Hematopoietic multipotent progenitor cell treated with erythropoietin and hydrocortisone succinate and interleukin-3 and kit ligand, for 15 days (in vitro differentiated cells): ENCODE data around the gene DYNC1I1.

Experiments used
- DNase-seq: peaks from one replicate; pipeline ENCODE4 v3.0.0-alpha.2; 2015; ENCODE audit warnings: low spot score

The DYNC1I1 gene

DNA sequence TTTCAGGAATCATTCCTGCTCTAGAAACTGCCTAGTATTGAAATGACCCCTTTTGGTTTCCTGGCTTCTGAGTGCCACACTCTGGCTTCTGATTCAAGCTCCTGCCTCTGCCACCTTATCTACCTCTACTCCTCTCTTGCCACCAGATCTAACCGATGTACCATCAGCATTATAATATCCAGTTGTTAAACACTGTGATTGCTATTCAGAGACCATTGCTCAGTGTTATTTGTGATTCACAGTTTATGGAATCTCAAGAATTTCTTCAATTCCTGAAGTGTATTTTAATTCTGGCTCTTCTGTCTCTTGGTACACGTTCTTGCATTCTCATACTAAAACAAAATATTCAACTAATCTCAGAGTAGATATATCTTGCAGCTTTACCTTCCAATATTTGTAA is 88.7 kb downstream of the DYNC1I1 start:
- no peak for DNase-seq

DNA sequence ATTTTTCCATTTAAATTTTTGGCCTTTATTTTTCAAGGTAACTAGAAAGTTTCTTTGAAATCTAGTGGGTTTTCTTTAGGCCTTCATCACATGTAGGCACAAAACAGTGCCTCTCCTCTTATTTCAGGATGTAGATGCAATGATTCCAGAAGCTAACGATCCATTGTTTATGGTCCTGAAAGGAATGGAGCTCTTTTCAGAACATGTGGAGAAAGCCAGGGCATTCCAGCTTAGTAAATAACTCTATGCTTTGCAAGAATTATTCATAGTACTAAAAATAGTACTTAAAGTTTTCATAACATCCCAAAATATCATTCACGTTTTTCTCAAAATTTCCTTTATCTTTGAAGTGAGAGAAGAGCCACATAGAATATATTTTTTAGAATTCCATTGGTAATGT is 91.3 kb downstream of the DYNC1I1 start:
- DNase-seq: no peak

DNA sequence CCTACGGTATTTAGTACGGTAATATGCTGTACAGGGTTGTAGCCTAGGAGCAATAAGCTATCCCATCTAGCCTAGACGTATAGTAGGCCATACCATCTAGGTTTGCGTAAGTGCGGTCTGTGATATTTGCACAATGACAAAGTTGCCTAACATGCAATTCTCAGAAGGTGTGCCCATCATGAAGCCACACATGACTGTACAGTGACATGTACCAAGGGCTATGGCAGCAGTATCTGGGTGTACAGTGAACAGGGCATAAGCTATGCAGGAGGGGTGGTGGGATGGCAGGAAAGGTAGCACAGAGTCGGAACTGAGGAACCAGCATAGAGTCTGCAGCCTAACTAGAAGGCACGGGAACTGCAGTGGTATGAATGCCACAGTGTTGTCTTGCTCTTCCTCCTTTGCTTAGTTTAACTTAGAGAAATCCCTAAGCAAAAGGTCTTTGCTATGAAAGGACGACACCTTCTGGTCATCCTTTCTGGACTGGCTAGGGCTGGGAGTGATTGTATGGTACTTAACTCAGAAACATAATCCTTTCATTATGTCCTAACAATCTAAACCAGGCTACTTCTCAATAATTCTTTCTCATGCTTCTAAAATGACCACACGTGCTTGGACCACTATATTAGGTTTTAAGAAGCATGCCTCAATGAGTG is 93.5 kb downstream of the DYNC1I1 start:
- no peak for DNase-seq

DNA sequence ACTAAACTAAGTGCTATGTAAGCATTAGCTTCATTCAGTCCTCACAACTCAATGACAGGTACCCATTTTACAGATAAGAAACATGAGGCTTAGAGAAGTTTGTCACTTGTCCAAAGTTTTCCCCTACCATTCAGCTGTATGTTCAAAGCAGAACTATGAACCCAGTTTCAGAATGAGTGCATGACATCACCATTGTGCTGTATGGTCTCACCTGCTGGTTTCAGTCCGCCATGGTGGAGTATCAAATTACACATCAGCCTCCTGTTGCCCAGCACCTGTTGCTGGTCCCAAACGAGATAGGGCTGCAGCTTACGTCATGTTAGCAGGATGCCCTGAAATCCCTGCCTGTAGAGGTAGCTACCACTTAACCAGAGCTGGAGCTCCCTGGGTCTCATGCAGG is 95.0 kb downstream of the DYNC1I1 start:
- no peak for DNase-seq

DNA sequence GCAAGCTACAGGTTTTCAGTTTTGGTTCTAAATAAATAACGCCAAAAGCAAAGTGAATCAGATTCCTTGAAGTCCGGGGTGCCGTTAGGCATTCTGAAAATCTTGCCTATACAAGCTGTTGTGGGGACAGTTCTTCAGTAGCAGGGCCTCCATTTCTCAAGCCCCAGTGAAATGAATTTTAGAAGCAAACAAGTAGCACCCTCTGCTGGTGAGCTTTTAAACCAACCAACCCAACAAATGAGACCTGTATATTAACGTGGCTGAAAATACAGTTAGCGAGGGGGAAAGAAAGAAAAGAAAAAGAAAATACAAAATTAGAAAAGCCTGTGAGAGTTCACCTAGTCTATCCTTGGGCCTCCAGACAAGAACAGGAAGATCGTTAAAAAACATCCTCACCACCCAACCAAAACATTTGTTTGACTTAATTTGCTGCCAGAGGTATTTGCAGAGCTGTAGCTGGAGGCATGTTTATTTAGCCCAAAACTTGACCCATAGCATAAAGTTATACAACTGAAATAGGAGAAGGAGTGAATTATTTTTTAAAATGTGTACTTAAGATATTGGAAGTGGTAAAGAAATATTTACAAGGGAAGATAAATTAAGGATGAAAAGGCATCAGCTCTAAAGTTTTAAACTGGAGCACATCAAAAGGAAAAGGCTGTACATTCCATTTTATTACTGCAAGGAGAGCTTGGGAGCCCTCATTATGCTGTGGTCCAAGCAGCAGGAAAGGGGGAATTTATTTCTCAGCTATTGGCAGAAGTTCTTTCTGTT is 98.9 kb downstream of the DYNC1I1 start:
- no peak for DNase-seq

DNA sequence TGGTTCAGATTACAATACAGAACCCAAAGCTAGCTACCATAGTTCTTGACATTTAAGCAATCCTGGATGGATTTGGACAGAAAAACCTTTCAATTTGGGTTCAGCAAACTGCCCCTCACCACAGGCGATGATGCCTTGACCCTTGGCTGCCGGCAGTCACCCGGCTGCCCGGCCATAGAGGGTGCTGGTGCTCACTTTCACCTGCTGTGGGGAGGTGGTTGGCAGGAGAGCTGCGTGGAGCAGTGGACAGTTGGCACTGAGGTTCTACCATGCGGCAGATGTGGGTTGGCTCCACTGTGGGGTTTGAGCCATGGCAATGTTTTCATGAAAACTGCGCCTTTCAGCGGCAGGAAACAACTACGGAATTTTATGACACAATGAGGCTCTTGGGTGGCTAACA is 99.5 kb downstream of the DYNC1I1 start:
- DNase-seq: no peak

DNA sequence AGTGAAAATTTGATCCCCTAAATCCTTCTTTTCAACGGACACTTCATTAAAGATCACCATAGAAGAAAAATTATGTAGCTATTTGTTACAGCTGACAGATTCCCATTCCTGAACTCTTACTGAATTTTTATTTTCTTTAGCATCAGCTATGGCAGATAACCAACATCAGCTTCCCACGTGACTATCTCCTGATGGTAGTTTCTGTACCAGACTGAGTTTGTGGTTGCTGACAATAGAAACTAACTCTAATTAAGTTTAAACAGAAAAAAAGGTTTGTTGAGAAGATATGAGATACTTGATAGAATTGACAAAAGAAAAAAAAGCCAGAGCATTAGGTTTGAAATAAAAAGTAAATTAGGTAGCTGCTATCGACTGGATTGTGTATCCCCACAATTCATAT is 101.8 kb downstream of the DYNC1I1 start:
- DNase-seq: no peak

DNA sequence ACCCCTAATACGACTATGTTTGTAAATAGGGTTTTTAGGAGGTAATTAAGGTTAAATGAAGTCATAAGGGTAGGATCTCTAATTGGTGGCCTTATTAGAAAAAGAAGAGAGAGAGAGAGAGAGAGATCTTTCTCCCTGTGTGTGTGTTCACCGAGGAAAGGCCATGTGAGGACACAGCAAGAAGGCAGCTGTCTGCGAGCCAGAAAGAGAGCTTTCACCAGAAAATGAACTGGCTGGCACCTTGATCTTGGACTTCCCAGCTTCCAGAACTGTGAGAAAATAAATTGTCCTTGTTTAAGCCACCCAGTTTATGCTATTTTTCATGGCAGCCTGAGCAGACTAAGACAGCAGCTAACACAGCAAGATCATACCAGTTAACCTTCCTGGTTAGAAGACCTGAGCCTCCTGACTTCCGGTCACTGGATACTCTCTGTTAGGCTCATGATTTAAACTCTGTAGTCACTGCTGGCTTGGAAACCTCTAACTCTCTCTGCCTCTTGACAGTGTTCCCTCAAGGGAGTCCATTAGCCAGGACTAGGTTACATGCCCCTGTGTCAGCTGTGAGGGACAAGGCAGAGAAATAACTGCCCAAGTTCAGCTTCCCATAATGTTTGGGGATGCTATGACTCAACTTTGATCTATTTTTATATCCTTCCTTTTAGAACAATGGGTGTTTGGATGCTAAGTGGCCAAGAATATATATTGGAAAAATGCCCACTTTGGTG is 102.3 kb downstream of the DYNC1I1 start:
- DNase-seq: no peak

DNA sequence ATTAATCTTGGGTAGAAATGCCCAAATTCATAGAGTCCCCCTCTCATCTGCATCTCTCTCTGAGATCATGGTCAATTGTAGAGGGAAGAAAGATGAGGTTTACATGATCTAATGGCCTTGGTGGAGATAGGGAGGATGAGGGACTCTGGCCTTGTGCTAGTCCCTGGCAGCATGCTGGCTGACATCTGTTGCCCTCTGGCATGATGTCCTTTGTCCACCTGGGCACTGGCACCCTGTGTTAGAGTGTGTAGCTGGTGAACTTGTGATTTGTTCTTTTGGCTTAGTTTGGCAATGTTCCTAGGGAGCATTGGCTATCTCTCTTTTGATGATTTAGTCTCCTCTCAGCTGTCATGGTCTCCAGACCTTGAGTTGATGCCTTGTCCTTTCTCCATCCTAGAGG is 103.2 kb downstream of the DYNC1I1 start:
- DNase-seq: no peak

DNA sequence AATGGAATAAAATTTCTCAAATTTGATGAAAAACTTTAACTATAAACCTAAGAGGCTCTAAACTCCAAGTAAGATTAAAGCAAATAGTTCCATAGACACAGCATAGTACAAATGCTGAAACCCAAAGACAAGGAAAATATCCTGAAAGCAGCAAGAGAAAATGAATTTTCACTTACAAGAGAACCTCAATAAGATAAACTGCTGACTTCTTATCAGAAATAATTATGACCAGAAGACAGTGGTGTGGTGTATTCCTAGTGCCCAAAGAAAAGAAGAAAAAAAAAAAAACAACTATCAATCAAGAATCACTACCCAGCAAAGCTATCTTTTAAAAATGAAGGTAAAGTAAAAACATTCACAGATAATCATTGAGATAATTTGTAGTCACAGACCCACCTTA is 106.3 kb downstream of the DYNC1I1 start:
- DNase-seq: no peak

DNA sequence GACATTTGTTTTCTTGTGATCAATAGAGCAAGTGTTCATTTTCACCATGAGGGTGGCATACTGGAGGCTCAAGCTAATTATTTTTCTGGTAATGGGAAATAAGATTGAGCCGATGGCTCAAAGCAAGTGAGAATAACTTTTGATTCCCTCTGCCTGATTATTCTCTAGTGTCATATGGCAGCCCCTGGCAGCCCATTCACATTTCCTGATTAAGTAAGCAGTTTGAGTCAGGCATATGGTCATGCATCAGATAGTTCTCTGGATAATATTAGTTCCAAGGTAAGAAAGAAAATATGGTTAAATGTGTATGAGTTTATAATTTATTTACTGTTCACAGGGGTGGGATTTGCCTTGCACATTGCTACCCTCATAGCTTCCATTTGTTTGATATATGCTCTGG is 109.2 kb downstream of the DYNC1I1 start:
- DNase-seq: no peak

DNA sequence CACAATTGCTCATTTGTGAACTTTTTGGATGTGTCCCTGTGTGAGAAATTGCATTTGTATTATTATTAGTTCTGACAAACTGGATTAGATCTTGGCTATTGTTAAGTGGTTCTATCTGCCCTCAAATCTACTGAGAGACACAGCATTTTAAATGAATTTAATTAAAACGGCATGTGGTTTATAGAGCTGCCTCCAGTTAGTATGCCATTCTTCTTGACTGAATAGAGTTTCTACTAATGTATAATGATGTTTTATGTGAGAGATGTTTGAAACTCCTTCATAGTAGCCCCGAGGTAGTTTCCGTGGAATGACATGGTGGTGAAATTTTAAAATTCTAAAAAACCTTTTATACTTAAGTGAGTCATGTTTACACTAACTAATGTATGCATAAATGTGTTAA is 110.9 kb downstream of the DYNC1I1 start:
- no peak for DNase-seq

DNA sequence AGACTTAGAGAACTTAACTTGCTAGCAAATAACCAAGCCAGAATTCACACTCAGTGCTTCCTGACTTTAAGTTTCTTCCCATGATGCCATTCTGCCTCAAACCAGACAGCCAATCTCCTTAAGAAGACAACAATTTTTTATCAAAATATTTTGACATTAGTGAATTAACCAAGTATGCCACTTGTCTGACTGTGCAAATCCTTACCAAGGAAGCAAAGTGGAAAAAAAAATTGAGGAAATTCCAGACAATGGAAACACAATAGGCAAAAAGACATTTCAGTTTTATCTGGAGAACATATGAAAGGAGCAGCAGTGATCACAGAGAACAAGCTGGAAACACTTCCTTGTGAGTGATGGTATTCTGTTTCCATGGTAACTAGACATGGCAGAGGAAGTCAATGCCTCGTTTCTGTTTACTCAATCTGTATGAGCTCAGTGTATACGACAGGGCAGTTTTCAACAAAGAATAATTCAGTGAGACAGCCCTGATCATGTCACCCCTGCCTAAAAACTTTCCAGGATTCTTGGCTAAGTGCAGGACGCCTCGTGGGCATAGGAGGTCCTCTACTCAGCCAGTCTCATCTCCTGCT is 114.2 kb downstream of the DYNC1I1 start:
- no peak for DNase-seq

DNA sequence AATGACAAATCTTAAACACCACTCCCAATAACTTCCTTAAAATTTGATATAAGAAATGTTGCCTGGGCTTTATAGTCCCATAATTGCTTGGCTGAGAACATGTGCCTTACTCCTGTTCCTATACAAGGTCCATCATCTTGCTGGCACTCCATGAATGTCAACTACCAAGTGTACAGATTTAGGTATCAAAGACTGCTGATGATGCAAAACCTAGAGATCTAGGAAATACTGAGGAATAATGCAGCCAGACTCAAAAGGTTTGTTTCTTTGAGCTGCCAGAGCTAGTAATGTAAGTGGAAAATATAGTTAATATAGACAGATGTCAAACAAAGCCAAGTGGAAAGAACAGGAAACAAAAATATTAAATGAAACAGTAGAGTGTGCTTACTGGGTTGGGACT is 121.1 kb downstream of the DYNC1I1 start:
- no peak for DNase-seq

DNA sequence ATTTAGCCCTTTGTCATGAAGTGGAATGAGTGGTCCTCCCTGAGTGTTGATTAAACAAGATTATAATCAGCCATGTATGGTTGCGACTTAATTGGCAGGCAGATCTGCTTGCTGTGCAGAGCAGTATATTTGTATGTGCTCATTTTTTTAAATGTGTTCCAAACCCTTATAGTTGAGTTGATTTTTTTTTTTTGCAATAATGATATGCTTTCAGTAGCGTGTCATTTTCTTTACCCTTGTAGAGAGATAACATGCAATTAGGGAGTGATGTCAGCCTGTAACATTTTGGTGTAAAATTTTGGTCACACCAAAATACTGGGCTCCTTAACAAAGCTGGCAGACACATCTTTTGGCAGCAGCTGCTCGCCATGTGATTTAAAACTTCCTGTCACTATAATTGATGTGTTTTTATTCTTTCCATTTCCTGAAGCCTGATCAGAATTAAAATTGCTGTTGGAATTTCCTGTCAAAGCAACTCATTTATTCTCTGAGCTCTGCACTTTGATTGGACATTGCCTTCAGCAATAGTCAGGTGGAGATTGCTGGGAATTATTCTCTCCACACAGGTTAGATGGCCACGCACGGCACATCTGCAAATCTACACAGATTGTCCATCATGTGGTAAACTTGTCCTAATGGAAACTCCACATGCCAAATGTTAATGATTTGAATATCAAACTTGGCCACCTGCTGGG is 125.3 kb downstream of the DYNC1I1 start:
- DNase-seq: no peak

DNA sequence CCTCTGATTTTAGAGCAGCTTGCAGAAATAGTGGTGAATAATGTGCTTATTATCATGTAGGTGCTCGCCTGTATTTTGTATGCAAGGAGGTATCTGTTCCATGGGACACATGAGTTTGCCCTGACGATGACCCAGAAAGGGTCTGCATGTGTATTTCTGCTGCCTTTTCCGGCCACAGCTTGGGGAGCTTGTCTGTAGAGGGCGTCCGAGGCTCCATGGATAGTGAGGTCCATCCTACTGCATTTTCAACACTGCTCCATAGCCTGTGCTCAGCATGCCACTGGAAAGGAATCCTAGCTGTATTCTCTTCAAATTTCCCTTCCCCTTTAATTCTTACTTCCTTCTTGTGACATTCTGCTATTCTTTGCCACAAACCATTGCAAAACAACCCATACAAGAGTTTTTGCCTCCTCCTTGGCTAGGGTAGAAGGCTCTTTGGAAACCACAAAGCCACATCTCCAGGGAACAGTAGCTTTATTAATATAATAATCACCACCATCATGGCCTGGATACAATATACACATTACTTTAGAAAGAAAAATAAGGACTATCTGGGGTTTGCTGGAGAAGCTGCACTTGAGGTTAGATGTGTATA is 127.7 kb downstream of the DYNC1I1 start:
- no peak for DNase-seq

DNA sequence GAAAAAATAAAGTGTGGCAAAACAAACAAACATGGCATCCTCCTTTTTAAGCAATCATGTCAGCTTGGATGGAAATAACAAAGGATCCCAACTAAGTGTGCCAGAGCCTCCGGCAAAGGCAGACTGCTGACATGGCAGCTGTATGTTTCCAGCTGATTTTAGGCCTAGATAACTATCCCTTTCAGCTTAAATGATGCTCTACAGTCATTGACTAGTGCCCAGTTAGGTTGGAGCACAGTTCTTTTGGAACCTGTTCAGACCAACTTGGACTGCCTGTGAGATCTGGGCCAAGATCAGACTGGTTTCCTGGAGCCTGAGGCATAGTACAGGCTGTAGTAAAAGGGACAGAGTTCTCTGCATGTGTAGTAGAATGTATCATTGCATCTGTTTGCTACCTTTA is 128.7 kb downstream of the DYNC1I1 start:
- no peak for DNase-seq

DNA sequence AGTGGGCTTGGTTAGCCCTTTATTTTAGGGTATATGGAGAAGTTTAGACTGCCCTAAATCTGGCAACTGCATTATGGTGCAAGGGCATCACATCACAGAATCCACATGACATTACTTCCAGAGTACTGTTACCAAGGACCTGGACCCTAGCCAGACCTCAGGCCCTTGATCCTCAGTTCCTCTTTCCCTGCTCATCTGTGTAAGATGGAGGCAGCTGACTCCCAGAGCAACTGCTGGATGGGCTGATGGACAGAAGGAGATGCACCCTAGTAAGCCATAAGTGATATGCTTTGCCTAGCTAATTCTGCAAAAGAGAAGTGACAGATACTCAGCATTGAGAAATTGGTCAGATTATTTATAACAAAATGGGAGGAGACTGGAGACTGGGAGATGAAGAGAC is 131.7 kb downstream of the DYNC1I1 start:
- no peak for DNase-seq

DNA sequence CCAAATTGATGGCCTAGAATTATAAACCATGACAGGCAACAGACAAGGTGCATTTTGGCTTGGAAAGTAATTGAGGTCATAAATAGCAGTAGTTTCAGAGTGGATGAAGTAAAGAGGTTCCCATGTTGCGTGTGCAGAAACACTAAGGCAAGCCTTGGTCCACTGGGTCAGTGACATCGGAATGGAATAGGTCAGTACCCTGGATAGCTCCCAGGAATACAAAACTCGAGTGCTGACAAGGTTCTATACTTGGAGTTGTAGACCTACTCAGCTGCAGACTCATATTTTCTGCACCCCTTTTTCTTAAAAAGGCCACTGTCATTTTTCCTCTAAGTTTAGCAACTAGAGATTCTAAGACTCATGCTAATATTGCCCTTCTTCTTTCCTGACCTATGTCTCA is 132.8 kb downstream of the DYNC1I1 start:
- DNase-seq: no peak

DNA sequence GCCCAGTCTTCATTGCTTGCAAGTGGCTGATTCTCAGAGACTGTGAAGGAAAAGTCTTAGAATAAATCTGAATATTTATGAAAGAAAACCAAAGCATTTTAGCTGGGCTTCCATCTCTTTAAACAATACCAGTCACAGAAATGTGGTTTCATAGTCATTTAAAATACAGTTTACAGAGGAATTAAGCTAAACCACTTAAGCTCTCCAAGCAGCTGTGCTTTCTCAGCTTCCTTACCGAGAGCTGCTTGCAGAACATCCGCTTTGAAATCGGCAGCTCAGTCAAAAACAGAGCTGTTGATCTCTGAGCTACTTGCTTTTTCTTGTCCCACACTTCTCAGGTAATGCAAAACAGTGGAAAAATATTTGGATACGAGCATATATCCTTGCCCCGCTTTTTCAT is 134.5 kb downstream of the DYNC1I1 start:
- DNase-seq: no peak

DNA sequence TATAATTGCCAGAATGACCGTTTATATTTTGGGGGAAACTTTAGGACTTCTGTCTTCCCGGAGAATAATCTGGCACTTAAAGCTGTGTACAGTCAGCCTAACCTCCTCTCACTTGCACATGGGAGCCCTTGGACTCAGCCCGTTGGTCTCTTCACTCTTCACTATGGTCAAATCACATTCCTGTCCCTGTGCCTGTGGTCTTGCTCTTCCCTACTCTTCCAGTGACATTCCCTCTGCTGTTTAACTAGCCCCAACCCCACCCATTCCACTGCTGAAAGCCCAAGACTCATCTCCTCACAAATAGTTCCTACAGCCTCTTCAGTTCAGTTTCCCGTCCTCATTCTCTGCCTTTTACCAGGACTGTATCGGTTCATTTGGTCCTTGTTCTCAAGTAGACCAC is 135.0 kb downstream of the DYNC1I1 start:
- no peak for DNase-seq

DNA sequence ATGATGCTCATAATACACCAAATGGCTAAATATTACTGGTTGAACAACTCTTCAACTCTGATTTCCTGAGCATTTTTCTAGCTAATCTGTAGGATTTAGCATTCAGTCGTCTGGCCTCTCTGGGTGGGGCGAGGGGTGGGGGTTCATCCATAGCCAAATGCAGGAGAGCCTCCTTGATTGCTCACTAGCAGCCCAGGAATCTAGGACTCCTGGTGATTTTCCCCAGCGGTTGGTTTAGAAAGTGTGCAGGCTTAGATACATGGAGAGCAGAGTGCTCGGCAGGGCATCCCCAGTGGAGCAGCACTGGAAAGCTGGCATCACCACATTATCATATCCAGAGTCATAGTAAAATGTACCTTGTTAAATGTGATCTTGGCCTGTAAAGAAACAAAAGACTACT is 136.1 kb downstream of the DYNC1I1 start:
- no peak for DNase-seq
